Epithelial cell of esophagus (primary cell): ENCODE measurements around the gene ARHGAP44.

Experiments used
- DNase-seq: peaks from one replicate; pipeline ENCODE4 v3.0.0; 2010; ENCODE audit warnings: low read depth
- H3K4me3 ChIP-seq: 2 replicates; pipeline ENCODE4 v1.5.1; 2011; ENCODE audit warnings: mild to moderate bottlenecking, low read length, control low read depth
- CTCF ChIP-seq: IDR thresholded peaks from 2 replicates; pipeline ENCODE4 v1.5.1; 2011; ENCODE audit warnings: low read depth, mild to moderate bottlenecking, low read length, control low read depth, inconsistent platforms; ENCODE audit not compliant: insufficient read depth; ENCODE audit errors: missing control alignments

ARHGAP44 gene

DNA sequence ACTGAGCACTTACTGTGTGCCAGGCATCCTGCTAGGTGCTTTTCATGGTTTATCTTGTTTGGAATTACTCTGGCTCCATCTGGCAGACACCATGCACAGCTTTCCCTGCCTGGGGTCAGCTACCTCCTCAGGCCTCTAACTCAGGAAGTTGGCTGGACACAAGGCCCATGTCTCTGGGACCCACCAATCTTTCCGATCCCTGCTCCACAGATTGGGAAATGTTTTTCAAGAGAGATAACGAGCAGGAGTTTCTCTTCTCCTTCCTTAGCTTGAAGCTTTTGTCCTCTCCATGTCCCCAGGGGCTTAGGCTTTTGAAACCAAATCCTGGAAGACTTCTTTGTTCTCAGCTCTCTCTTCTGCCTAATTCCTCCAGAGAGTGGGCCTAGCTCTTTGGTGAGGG is 240.0 kb downstream of the ARHGAP44 start:
- no peak for DNase-seq
- no peak for TF ChIP-seq CTCF

DNA sequence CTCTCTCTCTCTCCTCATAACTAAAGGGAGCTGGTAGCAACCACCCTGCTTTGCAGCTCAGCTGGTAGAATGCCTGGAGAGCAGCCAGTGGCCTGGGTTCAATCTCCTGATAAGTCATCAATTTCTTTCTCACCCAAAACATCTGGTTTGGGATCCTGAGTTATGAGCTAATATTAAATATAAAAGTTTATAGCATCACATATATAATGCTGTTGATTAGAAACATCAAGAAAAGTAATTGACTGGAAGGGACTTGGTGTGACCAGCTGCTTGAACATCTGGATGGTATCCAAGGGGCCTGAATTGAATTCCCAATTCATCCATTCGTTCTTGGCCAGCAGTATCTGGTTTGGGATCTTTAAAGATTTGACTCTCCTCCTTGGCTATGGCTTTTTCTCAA is 240.8 kb downstream of the ARHGAP44 start:
- no peak overlapping the region for H3K4me3 ChIP-seq
- no peak for TF ChIP-seq CTCF
- DNase-seq = no peak

More for the DNA sequence above, 240.0 kb downstream of the ARHGAP44 start:
- no peak overlapping the region for H3K4me3 ChIP-seq

GRCh38 chr17:13030459-13031300 is 241.4 kb downstream of the ARHGAP44 start:
- peak; percentile 53 for DNase-seq
- no peak overlapping the region for H3K4me3 ChIP-seq
- peak; percentile 70 for TF ChIP-seq CTCF

DNA sequence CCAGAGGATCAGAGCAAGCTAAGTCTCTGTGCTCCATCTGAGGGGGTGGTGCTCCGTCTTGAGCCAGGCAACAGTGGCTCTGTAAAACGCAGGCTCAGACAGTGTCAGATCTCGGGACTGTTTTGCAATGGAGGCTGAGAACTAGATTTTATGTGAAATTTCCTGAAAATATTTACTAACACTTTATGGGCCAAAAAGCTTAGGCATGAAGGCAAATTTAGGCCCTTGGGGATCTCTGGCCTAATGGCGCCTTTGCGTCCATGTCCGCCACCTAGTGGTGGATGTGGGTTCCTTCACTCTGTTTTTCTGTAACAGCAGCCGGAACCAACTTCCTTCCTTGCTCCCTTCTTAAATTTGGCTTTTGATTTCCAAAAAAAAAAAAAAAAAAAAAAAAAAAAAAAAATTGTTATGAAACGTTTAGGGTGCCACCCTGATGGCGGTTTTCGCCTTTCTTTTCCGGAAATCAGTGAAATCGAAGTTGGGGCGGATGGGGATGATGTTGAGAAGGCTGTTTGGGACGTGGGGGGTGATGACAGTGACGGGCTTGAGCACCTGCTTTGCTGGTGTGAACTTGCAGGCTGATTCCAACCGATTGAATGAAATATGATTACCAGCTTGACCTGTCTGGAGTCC is 242.5 kb downstream of the ARHGAP44 start:
- DNase-seq = peak; percentile 54
- peak; percentile 86 for TF ChIP-seq CTCF
- no peak overlapping the region for H3K4me3 ChIP-seq

DNA sequence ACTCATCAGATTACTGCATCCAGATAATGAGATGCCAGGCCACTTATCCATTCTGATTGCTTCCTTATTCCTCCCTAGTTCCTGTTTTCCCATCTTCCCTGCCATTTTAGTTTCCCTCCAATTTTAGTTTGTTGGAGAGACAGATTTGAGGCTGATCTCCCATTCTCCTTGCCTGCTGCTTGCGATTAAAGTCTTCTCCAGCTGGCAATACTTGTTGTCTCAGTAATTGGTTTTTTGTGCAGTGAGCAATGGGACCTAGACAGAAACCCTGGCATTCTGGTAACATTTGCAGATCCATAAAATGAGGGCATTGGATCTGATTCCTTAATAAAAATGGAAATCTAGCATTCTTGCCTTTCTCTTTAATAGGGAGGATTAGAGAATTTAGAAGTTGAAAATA is 246.1 kb downstream of the ARHGAP44 start:
- TF ChIP-seq CTCF = no peak
- H3K4me3 ChIP-seq = no peak overlapping the region
- DNase-seq = no peak

- no peak for DNase-seq
- TF ChIP-seq CTCF = no peak
- H3K4me3 ChIP-seq = no peak overlapping the region
Observed at GRCh38 chr17:13036751-13037150, 247.5 kb downstream of the ARHGAP44 start.
